ENCODE measurements around the gene SLF1. TPM values are rescaled to one million over a fixed set of nuclear protein-coding genes. Genes with fewer than 3 reads are reported as not detected.
"Not testable (repeated sequence)": the region's sequence is repeated elsewhere in the genome, so short reads cannot be mapped to it uniquely, and the experiment has no call there.

The SLF1 gene
- 15.7 and 17.4 TPM in 2 replicates for total RNA-seq
- long read RNA-seq, full-length matches to known transcripts: 1 of 9 reads
- long read RNA-seq, partial matches to known transcripts: 5 of 9 reads
- long read RNA-seq, other reads (novel, unspliced or antisense): 3 of 9 reads

- peak; percentile 66 for DNase-seq (ENCODE audit: low spot score, unreplicated experiment)
- no peaks in the 10 kb centered on the region for H3K36me3 Mint-ChIP-seq (ENCODE audit: insufficient read depth)
- peaks cover 18% of the 10 kb centered on the region for H3K4me1 Mint-ChIP-seq (ENCODE audit: low read depth)
- H3K9me3 Mint-ChIP-seq (ENCODE audit: low read depth): no peaks in the 10 kb centered on the region
- H3K27me3 Mint-ChIP-seq: no peaks in the 10 kb centered on the region
- H3K27ac Mint-ChIP-seq: peak within 1 kb of the TSS; percentile 93
- TF ChIP-seq CTCF (IDR thresholded peaks at IDR 0.05; ENCODE audit: unreplicated experiment): no peak
- peak within 1 kb of the TSS; percentile 84 for H3K4me3 Mint-ChIP-seq (ENCODE audit: low read depth)
These were observed at the start of gene SLF1, which contains the start of gene KIAA0825 for GRCh38 chr5:94618493-94619328. Gene SLF1, plus strand, starts transcription at chr5:94618669. Its CDS starts 10,142 bp downstream, at chr5:94628811. Gene KIAA0825, minus strand, starts transcription at chr5:94618604. Its CDS starts 81,478 bp downstream, at chr5:94537126.

GRCh38 chr5:94571415-94571814, 47.1 kb upstream of the SLF1 start:
- no peaks in the 10 kb centered on the region for H3K36me3 Mint-ChIP-seq (ENCODE audit: insufficient read depth)
- H3K27ac Mint-ChIP-seq: no peak overlapping the region
- no peaks in the 10 kb centered on the region for H3K27me3 Mint-ChIP-seq
- TF ChIP-seq CTCF (IDR thresholded peaks at IDR 0.05; ENCODE audit: unreplicated experiment): no peak
- H3K9me3 Mint-ChIP-seq (ENCODE audit: low read depth): no peaks in the 10 kb centered on the region
- no peak overlapping the region for H3K4me3 Mint-ChIP-seq (ENCODE audit: low read depth)
- no peak for DNase-seq (ENCODE audit: low spot score, unreplicated experiment)
- no peaks in the 10 kb centered on the region for H3K4me1 Mint-ChIP-seq (ENCODE audit: low read depth)

- H3K27ac Mint-ChIP-seq; H3K4me1 Mint-ChIP-seq (ENCODE audit: low read depth); H3K27me3 Mint-ChIP-seq; H3K36me3 Mint-ChIP-seq (ENCODE audit: insufficient read depth); H3K9me3 Mint-ChIP-seq (ENCODE audit: low read depth); DNase-seq (ENCODE audit: low spot score, unreplicated experiment); H3K4me3 Mint-ChIP-seq (ENCODE audit: low read depth): not testable (repeated sequence)
These were observed 45.1 kb upstream of the SLF1 start for GRCh38 chr5:94573349-94573748.

GRCh38 chr5:94575196-94575595, 43.3 kb upstream of the SLF1 start:
- no peaks in the 10 kb centered on the region for H3K9me3 Mint-ChIP-seq (ENCODE audit: low read depth)
- TF ChIP-seq CTCF (IDR thresholded peaks at IDR 0.05; ENCODE audit: unreplicated experiment): no peak
- H3K4me1 Mint-ChIP-seq (ENCODE audit: low read depth): no peaks in the 10 kb centered on the region
- no peaks in the 10 kb centered on the region for H3K27me3 Mint-ChIP-seq
- H3K36me3 Mint-ChIP-seq (ENCODE audit: insufficient read depth): no peaks in the 10 kb centered on the region
- no peak for DNase-seq (ENCODE audit: low spot score, unreplicated experiment)
- H3K4me3 Mint-ChIP-seq (ENCODE audit: low read depth): no peak overlapping the region
- no peak overlapping the region for H3K27ac Mint-ChIP-seq

- Mint-ChIP-seq H3K36me3 (ENCODE audit: insufficient read depth) (no peaks in the 10 kb centered on the region), H3K27ac (no peak overlapping the region), H3K4me3 (ENCODE audit: low read depth) (no peak overlapping the region), H3K27me3 (no peaks in the 10 kb centered on the region), H3K9me3 (ENCODE audit: low read depth) (no peaks in the 10 kb centered on the region), H3K4me1 (ENCODE audit: low read depth) (no peaks in the 10 kb centered on the region)
- DNase-seq (ENCODE audit: low spot score, unreplicated experiment): no peak
- TF ChIP-seq CTCF (IDR thresholded peaks at IDR 0.05; ENCODE audit: unreplicated experiment): no peak
These were observed 40.8 kb upstream of the SLF1 start for GRCh38 chr5:94577466-94578245.
